Measurements from ENCODE around the gene ANKRD40.

GRCh38 chr17:50668025-50668837 lies 39.5 kb downstream of the ANKRD40 start:
- TF ChIP-seq CTCF (IDR thresholded peaks at IDR 0.05; ENCODE audit: low read length): no peak
- no peak for TF ChIP-seq EZH2 (optimal IDR thresholded peaks at IDR 0.05; ENCODE audit: low read depth, low read length)

Data from MM.1S (cell line).